ENCODE data around the gene TUT7. TPM values are rescaled to one million over a fixed set of nuclear protein-coding genes. Genes with fewer than 3 reads are reported as not detected.

The TUT7 gene
- total RNA-seq, 1 experiment from 2014 or later = 12.5 TPM

DNA sequence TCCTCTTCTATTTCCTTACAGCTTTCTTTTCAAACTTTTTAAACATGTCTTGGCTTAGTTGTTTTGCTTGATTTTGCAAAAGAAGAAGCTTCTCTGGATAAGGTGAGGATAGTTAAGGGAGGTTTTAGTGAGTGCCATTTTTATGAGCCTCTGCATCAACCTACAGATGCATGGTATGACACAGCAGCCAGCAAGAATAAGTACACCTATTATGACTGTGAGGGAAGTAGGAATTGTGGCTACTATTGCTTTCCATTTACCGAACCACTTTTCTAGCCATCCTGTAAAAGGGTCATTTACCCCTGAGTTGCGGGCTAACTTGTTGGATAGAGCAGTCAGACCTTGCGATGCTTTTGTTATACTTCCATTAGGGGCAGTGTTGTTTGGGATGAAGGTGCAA lies 7.0 kb upstream of the TUT7 start:
- DNase-seq (ENCODE audit: low read depth, low spot score) = no peak
- POLR2A ChIA-PET = interaction anchor here (0.6 kb wide), 1 partner anchor 945 kb away, joined by 4 read pairs; no protein-coding TSS in a partner anchor
- CTCF ChIA-PET = interaction anchor here (0.7 kb wide), 1 partner anchor 73 kb away, joined by 3 read pairs; no protein-coding TSS in a partner anchor

GRCh38 chr9:86359151-86359879 lies 5.1 kb upstream of the TUT7 start:
- Histone ChIP-seq H3K4me3 (ENCODE audit: low read depth in 2 of 2, low read length in 2 of 2) (no peak overlapping the region), H3K27me3 (ENCODE audit: control insufficient read depth, insufficient read depth, low read length) (no peaks in the 10 kb centered on the region), H3K27ac (ENCODE audit: low read length) (no peak overlapping the region), H3K36me3 (ENCODE audit: control insufficient read depth, insufficient read depth, low read length) (no peaks in the 10 kb centered on the region), H3K4me1 (ENCODE audit: control insufficient read depth, insufficient read depth, low read length) (0 out of 2 replicates have a peak, but pooled peaks cover 3% of the 10 kb centered on the region), H3K9me3 (ENCODE audit: control insufficient read depth, insufficient read depth, low read depth, low read length) (no peaks in the 10 kb centered on the region)
- no TSS peak for BruUV-seq (replicated peaks)
- TF ChIP-seq POLR2AphosphoS5 (IDR thresholded peaks at IDR 0.05; ENCODE audit: low read depth, low read length) (no peak), REST (IDR thresholded peaks at IDR 0.05; ENCODE audit: insufficient read depth in 1 of 2, low read depth in 2 of 2, low read length in 1 of 2) (no peak), SIN3A (IDR thresholded peaks at IDR 0.05; ENCODE audit: borderline replicate concordance, insufficient read depth, low read depth, low read length) (no peak), CTCF (IDR thresholded peaks at IDR 0.05) (no peak), TCF7L2 (IDR thresholded peaks at IDR 0.05; ENCODE audit: low read depth, low read length) (no peak)
- CTCF ChIA-PET = interaction anchor here (0.7 kb wide), 1 partner anchor 55 kb away, joined by 3 read pairs; no protein-coding TSS in a partner anchor
- intact Hi-C loops (cut with micrococcal nuclease; ENCODE audit: unreplicated experiment) (no loop called here), in situ Hi-C loops (cut with HindIII; ENCODE audit: low pct_unique_long_range_greater_than_20kb, low sequenced_read_pairs) (no loop called here)
- DNase-seq (ENCODE audit: low read depth, low spot score) (no peak), ATAC-seq (no peak)
- POLR2A ChIA-PET = no interaction called here

More for the DNA sequence above, 7.0 kb upstream of the TUT7 start:
- H3K4me1 ChIP-seq (ENCODE audit: control insufficient read depth, insufficient read depth, low read length) = no peaks in the 10 kb centered on the region
- in situ Hi-C loops (cut with HindIII; ENCODE audit: low pct_unique_long_range_greater_than_20kb, low sequenced_read_pairs) (no loop called here), intact Hi-C loops (cut with micrococcal nuclease; ENCODE audit: unreplicated experiment) (no loop called here)
- H3K9me3 ChIP-seq (ENCODE audit: control insufficient read depth, insufficient read depth, low read depth, low read length) = no peaks in the 10 kb centered on the region
- H3K27me3 ChIP-seq (ENCODE audit: control insufficient read depth, insufficient read depth, low read length) = no peaks in the 10 kb centered on the region
- H3K27ac ChIP-seq (ENCODE audit: low read length) = no peak overlapping the region
- no peaks in the 10 kb centered on the region for H3K36me3 ChIP-seq (ENCODE audit: control insufficient read depth, insufficient read depth, low read length)
- no TSS peak for BruUV-seq (replicated peaks)
- H3K4me3 ChIP-seq (ENCODE audit: low read depth in 2 of 2, low read length in 2 of 2) = no peak overlapping the region
- no peak for TF ChIP-seq TCF7L2 (IDR thresholded peaks at IDR 0.05; ENCODE audit: low read depth, low read length)
- no peak for TF ChIP-seq SIN3A (IDR thresholded peaks at IDR 0.05; ENCODE audit: borderline replicate concordance, insufficient read depth, low read depth, low read length)
- no peak for TF ChIP-seq REST (IDR thresholded peaks at IDR 0.05; ENCODE audit: insufficient read depth in 1 of 2, low read depth in 2 of 2, low read length in 1 of 2)
- TF ChIP-seq CTCF (IDR thresholded peaks at IDR 0.05) = no peak
- no peak for TF ChIP-seq POLR2AphosphoS5 (IDR thresholded peaks at IDR 0.05; ENCODE audit: low read depth, low read length)
- ATAC-seq = no peak
